Measurements from ENCODE around the gene ZNF280D.

GRCh38 chr15:56587686-56588085 is 145.6 kb downstream of the ZNF280D start:
- TF ChIP-seq, protein P1, sequence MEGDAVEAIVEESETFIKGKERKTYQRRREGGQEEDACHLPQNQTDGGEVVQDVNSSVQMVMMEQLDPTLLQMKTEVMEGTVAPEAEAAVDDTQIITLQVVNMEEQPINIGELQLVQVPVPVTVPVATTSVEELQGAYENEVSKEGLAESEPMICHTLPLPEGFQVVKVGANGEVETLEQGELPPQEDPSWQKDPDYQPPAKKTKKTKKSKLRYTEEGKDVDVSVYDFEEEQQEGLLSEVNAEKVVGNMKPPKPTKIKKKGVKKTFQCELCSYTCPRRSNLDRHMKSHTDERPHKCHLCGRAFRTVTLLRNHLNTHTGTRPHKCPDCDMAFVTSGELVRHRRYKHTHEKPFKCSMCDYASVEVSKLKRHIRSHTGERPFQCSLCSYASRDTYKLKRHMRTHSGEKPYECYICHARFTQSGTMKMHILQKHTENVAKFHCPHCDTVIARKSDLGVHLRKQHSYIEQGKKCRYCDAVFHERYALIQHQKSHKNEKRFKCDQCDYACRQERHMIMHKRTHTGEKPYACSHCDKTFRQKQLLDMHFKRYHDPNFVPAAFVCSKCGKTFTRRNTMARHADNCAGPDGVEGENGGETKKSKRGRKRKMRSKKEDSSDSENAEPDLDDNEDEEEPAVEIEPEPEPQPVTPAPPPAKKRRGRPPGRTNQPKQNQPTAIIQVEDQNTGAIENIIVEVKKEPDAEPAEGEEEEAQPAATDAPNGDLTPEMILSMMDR (IDR thresholded peaks at IDR 0.05): no peak
- TF ChIP-seq POLR2A (IDR thresholded peaks at IDR 0.05): no peak

All from transverse colon (tissue), 3 donors.